ENCODE measurements around the gene MGMT. TPM values are rescaled to one million over a fixed set of nuclear protein-coding genes. Genes with fewer than 3 reads are reported as not detected.

MGMT gene
- total RNA-seq, 4 donors from 2014 or later: 25.6 to 32.2 (median 29.5) TPM

DNA sequence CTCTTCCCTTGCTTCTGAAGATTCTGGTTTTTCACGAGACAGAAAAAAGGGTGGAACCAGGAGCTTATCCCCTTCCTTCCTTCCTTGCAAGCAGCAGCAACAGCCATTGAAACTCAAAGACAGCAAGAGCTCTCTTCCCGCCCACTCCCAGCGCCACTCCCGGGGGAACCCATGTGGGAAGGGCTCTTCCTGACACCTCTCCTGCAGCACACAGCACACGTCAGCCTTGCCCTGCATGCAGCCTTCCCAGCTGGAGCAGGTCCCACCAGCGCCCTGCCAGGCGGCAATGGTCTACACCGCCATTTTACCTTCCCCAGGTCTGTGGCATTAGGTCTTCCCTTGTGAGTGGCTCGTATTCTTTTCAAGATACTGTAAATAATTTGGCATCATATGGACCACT, 161.8 kb downstream of the MGMT start:
- WGBS: 85% methylated on average over 9 of the region's 9 CpGs

DNA sequence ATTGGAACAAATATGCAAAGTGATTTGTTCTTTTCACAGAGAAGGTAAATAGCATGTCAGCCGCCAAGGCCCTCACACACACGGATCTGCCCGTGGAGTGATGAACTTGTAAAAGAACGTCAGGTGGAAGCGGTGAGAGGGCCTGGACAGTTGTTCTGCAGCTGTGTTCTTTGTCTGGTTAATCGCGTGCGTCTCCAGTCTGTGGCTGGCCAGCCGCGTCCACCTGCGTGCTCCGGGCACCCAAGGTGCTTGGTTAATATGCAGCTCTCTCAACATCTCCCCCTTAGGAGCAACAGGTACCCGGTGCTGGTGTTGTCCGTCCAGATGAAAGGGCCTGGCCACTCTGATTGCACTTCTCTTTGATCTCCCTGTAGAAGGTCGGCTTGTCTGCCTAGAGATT, 162.9 kb downstream of the MGMT start:
- no peaks in the 10 kb centered on the region for H3K27me3 ChIP-seq
- H3K27ac ChIP-seq: no peak overlapping the region
- 95% methylated on average over 15 of the region's 15 CpGs for WGBS
- DNase-seq (ENCODE audit: low spot score in 2 of 2): no peak
- peaks cover 10% of the 10 kb centered on the region for H3K4me1 ChIP-seq
- no peak overlapping the region for H3K4me3 ChIP-seq
- no peaks in the 10 kb centered on the region for H3K9me3 ChIP-seq
- TF ChIP-seq, protein P1, sequence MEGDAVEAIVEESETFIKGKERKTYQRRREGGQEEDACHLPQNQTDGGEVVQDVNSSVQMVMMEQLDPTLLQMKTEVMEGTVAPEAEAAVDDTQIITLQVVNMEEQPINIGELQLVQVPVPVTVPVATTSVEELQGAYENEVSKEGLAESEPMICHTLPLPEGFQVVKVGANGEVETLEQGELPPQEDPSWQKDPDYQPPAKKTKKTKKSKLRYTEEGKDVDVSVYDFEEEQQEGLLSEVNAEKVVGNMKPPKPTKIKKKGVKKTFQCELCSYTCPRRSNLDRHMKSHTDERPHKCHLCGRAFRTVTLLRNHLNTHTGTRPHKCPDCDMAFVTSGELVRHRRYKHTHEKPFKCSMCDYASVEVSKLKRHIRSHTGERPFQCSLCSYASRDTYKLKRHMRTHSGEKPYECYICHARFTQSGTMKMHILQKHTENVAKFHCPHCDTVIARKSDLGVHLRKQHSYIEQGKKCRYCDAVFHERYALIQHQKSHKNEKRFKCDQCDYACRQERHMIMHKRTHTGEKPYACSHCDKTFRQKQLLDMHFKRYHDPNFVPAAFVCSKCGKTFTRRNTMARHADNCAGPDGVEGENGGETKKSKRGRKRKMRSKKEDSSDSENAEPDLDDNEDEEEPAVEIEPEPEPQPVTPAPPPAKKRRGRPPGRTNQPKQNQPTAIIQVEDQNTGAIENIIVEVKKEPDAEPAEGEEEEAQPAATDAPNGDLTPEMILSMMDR (IDR thresholded peaks at IDR 0.05): no peak
- TF ChIP-seq POLR2A (IDR thresholded peaks at IDR 0.05): no peak
- H3K36me3 ChIP-seq: no peaks in the 10 kb centered on the region

More for the DNA sequence above, 161.8 kb downstream of the MGMT start:
- Histone ChIP-seq H3K27me3 (no peaks in the 10 kb centered on the region), H3K27ac (no peak overlapping the region), H3K9me3 (no peaks in the 10 kb centered on the region), H3K4me3 (no peak overlapping the region), H3K36me3 (no peaks in the 10 kb centered on the region), H3K4me1 (peaks cover 10% of the 10 kb centered on the region)
- DNase-seq (ENCODE audit: low spot score in 2 of 2): no peak
- no peak for TF ChIP-seq POLR2A (IDR thresholded peaks at IDR 0.05)
- no peak for TF ChIP-seq POLR2AphosphoS5 (IDR thresholded peaks at IDR 0.05)
- TF ChIP-seq, protein P1 (IDR thresholded peaks at IDR 0.05): no peak
- no peak for TF ChIP-seq EP300 (IDR thresholded peaks at IDR 0.05)

DNA sequence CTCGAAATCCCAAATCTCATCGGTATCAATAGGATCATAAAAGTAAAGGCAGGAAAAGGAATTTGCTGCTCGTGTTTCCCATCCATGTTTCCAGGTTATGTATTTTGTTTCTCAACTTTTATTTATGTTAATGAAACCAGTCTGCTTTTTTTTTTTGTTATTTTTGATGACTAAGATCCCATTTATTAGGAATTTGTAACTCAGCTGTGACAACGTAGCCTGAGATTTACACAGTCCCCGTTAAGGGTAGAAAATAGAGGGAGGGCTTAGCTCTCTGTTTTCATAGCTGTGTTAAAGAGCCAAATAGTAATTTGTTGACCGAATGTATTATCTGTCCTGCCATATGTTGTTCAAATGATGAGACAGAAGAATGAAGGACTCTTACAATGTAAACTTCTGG, 164.0 kb downstream of the MGMT start:
- Histone ChIP-seq H3K36me3 (no peaks in the 10 kb centered on the region), H3K4me3 (no peak overlapping the region), H3K27ac (no peak overlapping the region), H3K27me3 (no peaks in the 10 kb centered on the region), H3K4me1 (peaks cover 10% of the 10 kb centered on the region), H3K9me3 (no peaks in the 10 kb centered on the region)
- WGBS: 73% methylated on average over 6 of the region's 6 CpGs
- DNase-seq (ENCODE audit: low spot score in 2 of 2): no peak
- TF ChIP-seq, protein P1 (IDR thresholded peaks at IDR 0.05): no peak
- TF ChIP-seq POLR2A (IDR thresholded peaks at IDR 0.05) (no peak), POLR2AphosphoS5 (IDR thresholded peaks at IDR 0.05) (no peak), EP300 (IDR thresholded peaks at IDR 0.05) (no peak)

DNA sequence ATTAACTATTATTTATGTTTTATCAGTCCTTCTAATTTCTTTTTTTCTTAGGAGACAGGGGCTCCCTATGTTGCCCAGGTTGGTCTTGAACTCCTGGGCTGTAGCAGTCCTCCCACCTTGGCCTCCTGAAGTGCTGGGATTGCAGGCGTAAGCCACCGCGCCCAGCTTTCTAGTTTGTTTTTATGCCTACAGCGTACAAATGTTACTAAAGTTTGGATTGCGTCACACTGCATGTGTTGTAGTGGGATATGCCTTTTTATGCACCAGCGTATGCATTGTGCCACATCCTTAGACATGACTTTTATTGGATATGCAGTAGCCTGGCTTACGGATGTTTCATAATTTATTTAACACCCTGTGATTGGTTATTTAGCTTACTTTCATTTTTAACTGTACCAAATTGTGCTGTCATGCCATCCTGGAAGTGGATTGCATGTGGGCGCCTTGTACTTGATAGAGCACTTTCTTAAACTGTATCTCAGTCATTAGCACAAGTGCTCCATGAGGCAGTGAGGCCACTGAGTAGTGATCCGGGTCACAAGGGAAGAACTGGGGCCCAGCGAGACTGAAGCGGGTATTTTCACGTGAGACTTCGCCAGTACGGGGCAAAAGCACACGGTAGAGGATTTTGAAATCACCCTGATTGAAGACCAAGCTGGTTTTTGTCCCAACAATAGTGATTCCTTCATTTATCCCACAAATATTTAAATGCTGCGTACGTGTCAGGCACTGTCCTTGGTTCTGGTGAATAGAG, 165.0 kb downstream of the MGMT start:
- WGBS: 91% methylated on average over 17 of the region's 17 CpGs
- H3K36me3 ChIP-seq: no peaks in the 10 kb centered on the region
- no peak for TF ChIP-seq POLR2AphosphoS5 (IDR thresholded peaks at IDR 0.05)
- TF ChIP-seq EP300 (IDR thresholded peaks at IDR 0.05): no peak
- TF ChIP-seq POLR2A (IDR thresholded peaks at IDR 0.05): no peak
- TF ChIP-seq, protein P1 (IDR thresholded peaks at IDR 0.05): no peak
- no peak for DNase-seq (ENCODE audit: low spot score in 2 of 2)
- H3K27me3 ChIP-seq: no peaks in the 10 kb centered on the region
- no peaks in the 10 kb centered on the region for H3K9me3 ChIP-seq
- peaks cover 2% of the 10 kb centered on the region for H3K4me1 ChIP-seq
- H3K27ac ChIP-seq: no peak overlapping the region
- no peak overlapping the region for H3K4me3 ChIP-seq

DNA sequence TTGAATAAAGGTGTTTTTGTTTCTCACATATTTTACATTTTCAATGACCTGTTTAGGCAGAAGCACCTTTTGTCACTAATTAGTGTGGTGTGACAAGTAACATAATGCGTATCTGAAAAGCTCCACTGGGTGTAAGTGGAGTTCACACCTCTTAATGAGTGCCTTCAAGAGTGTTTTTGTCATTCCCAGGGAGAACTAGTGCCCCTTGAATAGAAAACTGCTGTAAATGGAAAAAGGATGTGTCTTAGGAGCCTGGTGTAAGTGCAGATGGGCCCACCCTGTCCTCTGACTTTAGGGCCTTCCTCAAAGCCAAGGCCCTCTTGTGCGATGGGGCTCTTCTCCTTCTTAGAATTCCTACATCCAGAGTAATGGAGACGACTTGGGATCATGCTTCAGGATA, 170.0 kb downstream of the MGMT start:
- 90% methylated on average over 3 of the region's 3 CpGs for WGBS
- H3K27me3 ChIP-seq: no peaks in the 10 kb centered on the region
- no peaks in the 10 kb centered on the region for H3K9me3 ChIP-seq
- DNase-seq (ENCODE audit: low spot score in 2 of 2): no peak
- no peaks in the 10 kb centered on the region for H3K4me1 ChIP-seq
- no peak for TF ChIP-seq EP300 (IDR thresholded peaks at IDR 0.05)
- TF ChIP-seq, protein P1 (IDR thresholded peaks at IDR 0.05): no peak
- no peak overlapping the region for H3K27ac ChIP-seq
- H3K4me3 ChIP-seq: no peak overlapping the region
- H3K36me3 ChIP-seq: no peaks in the 10 kb centered on the region
